SK-N-SH (cell line): ENCODE data around the gene CAMSAP1. TPM values are rescaled to one million over a fixed set of nuclear protein-coding genes. Genes with fewer than 3 reads are reported as not detected.

Experiments
- CTCF ChIA-PET: fragments of 300-600, 350-600 bp; formaldehyde crosslinking; extraction: SDS; loops from one replicate; lab custom pipeline; 2021; lab: Yijun Ruan, JAX
- POLR2A ChIA-PET: fragments of 350-600 bp; sonication (Branson Sonifier 250); formaldehyde crosslinking; extraction: SDS; loops from one replicate; lab custom pipeline; 2020; ENCODE audit warnings: antibody characterized with exemption, inconsistent platforms; lab: Yijun Ruan, JAX
- DNase-seq: peaks from one replicate; pipeline ENCODE4 v3.0.0; 2012
- H2AFZ ChIP-seq: fragments of 200-600 bp; sonication (generic); 2 replicates; pipeline ENCODE4 v1.8.1; 2016; ENCODE audit warnings: antibody characterized with exemption, mild to moderate bottlenecking, low read depth
- H3F3A ChIP-seq: fragments of 200-600 bp; sonication (generic); replicated peaks from 2 replicates; pipeline ENCODE3; 2016; ENCODE audit warnings: antibody characterized with exemption, mild to moderate bottlenecking; ENCODE audit not compliant: insufficient read depth
- H3K27ac ChIP-seq, 2 experiments: fragments of 200-500 bp in 1 of 2; fragments of 200-600 bp in 1 of 2; sonication (Bioruptor generic) in 1 of 2; sonication (generic), shearing (Covaris generic) in 1 of 2; 2 replicates each; pipeline versions ENCODE4 v1.5.1 to v1.6.1; 2014 to 2016; ENCODE audit warnings: low read depth in 2 of 2, inconsistent platforms in 1 of 2, low read length in 1 of 2, mild to moderate bottlenecking in 1 of 2, mixed read lengths in 1 of 2
- H3K27me3 ChIP-seq: fragments of 200-600 bp; sonication (generic), shearing (Covaris generic); 2 replicates; pipeline ENCODE4 v1.6.1; 2016; ENCODE audit warnings: mixed run types; ENCODE audit not compliant: insufficient read depth
- H3K36me3 ChIP-seq, 2 experiments: fragments of 200-500 bp in 1 of 2; fragments of 200-600 bp in 1 of 2; sonication (Bioruptor generic) in 1 of 2; sonication (generic) in 1 of 2; replicated peaks in 1 of 2; 2 replicates each; pipeline versions ENCODE3 to v1.5.1; 2014 to 2016; ENCODE audit warnings: low read length in 1 of 2, mild to moderate bottlenecking in 1 of 2; ENCODE audit not compliant: insufficient read depth in 2 of 2, control insufficient read depth in 1 of 2
- H3K4me1 ChIP-seq, 2 experiments: fragments of 200-500 bp in 1 of 2; fragments of 200-600 bp in 1 of 2; sonication (Bioruptor generic) in 1 of 2; sonication (generic), shearing (Covaris generic) in 1 of 2; 2 replicates each; pipeline versions ENCODE4 v1.5.1 to v1.6.1; 2014 to 2016; ENCODE audit warnings: low read depth in 1 of 2, low read length in 1 of 2, mixed run types in 1 of 2; ENCODE audit not compliant: insufficient read depth in 2 of 2, control insufficient read depth in 1 of 2
- H3K4me2 ChIP-seq: fragments of 200-600 bp; sonication (generic), shearing (Covaris generic); 2 replicates; pipeline ENCODE4 v1.6.1; 2017; ENCODE audit warnings: mixed run types
- H3K4me3 ChIP-seq, 2 experiments: fragments of 200-500 bp in 1 of 2; fragments of 200-600 bp in 1 of 2; sonication (Bioruptor generic) in 1 of 2; sonication (generic), shearing (Covaris generic) in 1 of 2; 2 replicates each; pipeline versions ENCODE4 v1.5.1 to v1.8.1; 2014 to 2016; ENCODE audit warnings: low read depth in 2 of 2, inconsistent platforms in 1 of 2, low read length in 1 of 2, mild to moderate bottlenecking in 1 of 2, mixed read lengths in 1 of 2, moderate library complexity in 1 of 2
- H3K79me2 ChIP-seq: fragments of 200-600 bp; sonication (generic); 2 replicates; pipeline ENCODE4 v1.8.1; 2017; ENCODE audit warnings: mild to moderate bottlenecking; ENCODE audit not compliant: insufficient read depth
- H3K9ac ChIP-seq: fragments of 200-600 bp; sonication (generic); 2 replicates; pipeline ENCODE4 v1.6.1; 2017; ENCODE audit warnings: mixed run types
- H3K9me2 ChIP-seq: fragments of 200-600 bp; sonication (generic); 2 replicates; pipeline ENCODE4 v1.6.1; 2017; ENCODE audit warnings: mixed run types
- H3K9me3 ChIP-seq: fragments of 200-600 bp; sonication (generic); 2 replicates; pipeline ENCODE4 v1.6.1; 2017; ENCODE audit warnings: mixed run types, mild to moderate bottlenecking, moderate library complexity
- H4K20me1 ChIP-seq: fragments of 200-600 bp; sonication (generic); 2 replicates; pipeline ENCODE4 v1.6.1; 2017; ENCODE audit warnings: mild to moderate bottlenecking, mixed run types; ENCODE audit not compliant: insufficient read depth
- CHD2 ChIP-seq: fragments of 150-350 bp; IDR thresholded peaks from 2 replicates; pipeline ENCODE4 v1.6.1; 2018; ENCODE audit warnings: low read length; ENCODE audit not compliant: partially characterized antibody
- CTCF ChIP-seq: fragments of 200-600 bp; sonication (generic); IDR thresholded peaks from 2 replicates; pipeline ENCODE4 v1.6.1; 2017; ENCODE audit warnings: antibody characterized with exemption, mild to moderate bottlenecking, moderate library complexity
- ELF1 ChIP-seq: IDR thresholded peaks from 2 replicates; pipeline ENCODE4 v1.4.0; 2012
- EP300 ChIP-seq, 2 experiments: IDR thresholded peaks; 2 replicates each; pipeline versions ENCODE4 v1.4.0 to v1.6.1; 2012; ENCODE audit warnings: borderline replicate concordance in 1 of 2, low read depth in 1 of 2, low read length in 1 of 2
- EZH2phosphoT487 ChIP-seq: fragments of 200-600 bp; sonication (generic); IDR thresholded peaks from 2 replicates; pipeline ENCODE4 v1.6.1; 2017; ENCODE audit warnings: low read depth, mixed run types, mild to moderate bottlenecking, antibody characterized with exemption, moderate library complexity, borderline replicate concordance
- FOXJ3 ChIP-seq: sonication (generic); formaldehyde crosslinking; IDR thresholded peaks from 2 replicates; pipeline ENCODE4 v1.5.1; 2020; ENCODE audit warnings: mild to moderate bottlenecking, missing genetic modification reagents
- GABPA ChIP-seq: IDR thresholded peaks from 2 replicates; pipeline ENCODE4 v1.4.0; 2012; ENCODE audit warnings: low read depth, mild to moderate bottlenecking
- GATA2 ChIP-seq: sonication (generic); formaldehyde crosslinking; IDR thresholded peaks from 2 replicates; pipeline ENCODE4 v1.5.0; 2020; ENCODE audit warnings: mild to moderate bottlenecking, missing genetic modification reagents
- JUND ChIP-seq: IDR thresholded peaks from 2 replicates; pipeline ENCODE4 v1.4.0; 2012
- MAX ChIP-seq: IDR thresholded peaks from 2 replicates; pipeline ENCODE4 v1.4.0; 2012; ENCODE audit warnings: low read depth
- MEF2A ChIP-seq: IDR thresholded peaks from 2 replicates; pipeline ENCODE4 v1.4.0; 2012; ENCODE audit warnings: low read depth, borderline replicate concordance
- MXI1 ChIP-seq: IDR thresholded peaks from 2 replicates; pipeline ENCODE4 v1.6.1; 2012; ENCODE audit warnings: mild to moderate bottlenecking, low read depth, low read length, improper control_type of control experiment
- NFIC ChIP-seq: IDR thresholded peaks from 2 replicates; pipeline ENCODE4 v1.4.0; 2012; ENCODE audit warnings: borderline replicate concordance
- NRF1 ChIP-seq: IDR thresholded peaks from 2 replicates; pipeline ENCODE4 v1.6.1; 2012; ENCODE audit warnings: low read depth, mild to moderate bottlenecking, low read length
- POLR2AphosphoS5 ChIP-seq: IDR thresholded peaks from 2 replicates; pipeline ENCODE4 v1.6.1; 2012; ENCODE audit warnings: low read depth, low read length
- RAD21 ChIP-seq: IDR thresholded peaks from 2 replicates; pipeline ENCODE4 v1.6.1; 2012; ENCODE audit warnings: mild to moderate bottlenecking, low read length
- RFX5 ChIP-seq: IDR thresholded peaks from 2 replicates; pipeline ENCODE4 v1.6.1; 2012; ENCODE audit warnings: mild to moderate bottlenecking, improper control_type of control experiment, low read length
- RXRA ChIP-seq: IDR thresholded peaks from 2 replicates; pipeline ENCODE4 v1.4.0; 2012; ENCODE audit warnings: low read depth, mild to moderate bottlenecking, borderline replicate concordance
- SMC3 ChIP-seq: IDR thresholded peaks from 2 replicates; pipeline ENCODE4 v1.6.1; 2012; ENCODE audit warnings: low read depth, low read length, improper control_type of control experiment
- TAF1 ChIP-seq: IDR thresholded peaks from 2 replicates; pipeline ENCODE4 v1.6.1; 2012; ENCODE audit warnings: low read depth, mild to moderate bottlenecking, low read length, moderate library complexity, borderline replicate concordance
- TCF12 ChIP-seq: IDR thresholded peaks from 2 replicates; pipeline ENCODE4 v1.4.0; 2012
- TEAD4 ChIP-seq: IDR thresholded peaks from 2 replicates; pipeline ENCODE4 v1.4.0; 2012; ENCODE audit warnings: mild to moderate bottlenecking, borderline replicate concordance; ENCODE audit not compliant: insufficient read depth
- YY1 ChIP-seq: IDR thresholded peaks from 2 replicates; pipeline ENCODE4 v1.4.0; 2012; ENCODE audit warnings: low read depth, mild to moderate bottlenecking
- WGBS: methylation state at CpG from one replicate; pipeline ENCODE4 v1.1.6; 2017; ENCODE audit warnings: low lambda C conversion rate; 5-methylcytosine and 5-hydroxymethylcytosine counted together
- polyA plus RNA-seq, 3 experiments: library from polyadenylated mRNA; depleted of rRNA; stranded (reverse); fragments of >200 nt; gene quantifications; 2 replicates each; pipeline ENCODE4 v1.2.3, GENCODE V29; 2012
- TF ChIP-seq, protein P1 (sequence below): fragments of 150-350 bp; IDR thresholded peaks from 2 replicates; pipeline ENCODE4 v1.6.1; 2017; ENCODE audit warnings: antibody characterized with exemption, low read length, low read depth, borderline replicate concordance
- TF ChIP-seq, protein P2 (sequence below): IDR thresholded peaks from 2 replicates; pipeline ENCODE4 v1.4.0; 2012; ENCODE audit warnings: low read depth, borderline replicate concordance

CAMSAP1 gene
- polyA plus RNA-seq, 1 of the 3 experiments (the other 2 are of a cell fraction) = 8.9 TPM

DNA sequence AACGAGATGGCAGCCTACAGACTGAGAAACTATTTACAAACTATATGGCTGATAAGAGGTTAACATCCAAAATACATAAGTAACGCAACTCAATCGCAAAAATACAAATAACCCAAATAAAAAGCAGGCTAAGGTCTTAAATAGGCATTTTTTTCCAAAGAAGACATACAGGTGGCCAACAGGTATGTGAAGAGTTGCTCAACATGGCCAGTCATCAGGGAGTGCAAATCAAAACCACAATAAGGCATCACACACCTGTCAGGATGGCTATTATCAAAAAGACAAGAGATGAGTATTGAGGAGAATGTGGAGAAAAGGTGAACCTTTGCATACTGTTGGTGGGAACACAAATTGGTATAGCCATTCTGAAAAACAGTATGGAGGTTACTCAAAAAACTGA lies 73.5 kb downstream of the CAMSAP1 start:
- peaks cover 21% of the 10 kb centered on the region for H4K20me1 ChIP-seq
- no peak overlapping the region for H3K9ac ChIP-seq
- no peaks in the 10 kb centered on the region for H3K9me2 ChIP-seq
- CTCF ChIA-PET = no interaction called here
- H3K36me3 ChIP-seq = peaks cover 0 to 7% of the 10 kb centered on the region in 2 experiments
- H3K27ac ChIP-seq = no peak overlapping the region
- no peaks in the 10 kb centered on the region for H3K9me3 ChIP-seq
- H3K4me1 ChIP-seq = no peaks in the 10 kb centered on the region
- no peak overlapping the region for H2AFZ ChIP-seq
- H3K4me2 ChIP-seq = no peak overlapping the region
- 96% methylated on average over 3 of the region's 3 CpGs for WGBS
- peaks cover 52% of the 10 kb centered on the region for H3K79me2 ChIP-seq
- DNase-seq = no peak
- POLR2A ChIA-PET = no interaction called here
- H3K27me3 ChIP-seq = no peaks in the 10 kb centered on the region
- TF ChIP-seq RFX5 (no peak), TAF1 (no peak), ELF1 (no peak), NRF1 (no peak), NFIC (no peak), TEAD4 (no peak), YY1 (no peak), EZH2phosphoT487 (no peak), RAD21 (no peak)
- TF ChIP-seq, protein P1, sequence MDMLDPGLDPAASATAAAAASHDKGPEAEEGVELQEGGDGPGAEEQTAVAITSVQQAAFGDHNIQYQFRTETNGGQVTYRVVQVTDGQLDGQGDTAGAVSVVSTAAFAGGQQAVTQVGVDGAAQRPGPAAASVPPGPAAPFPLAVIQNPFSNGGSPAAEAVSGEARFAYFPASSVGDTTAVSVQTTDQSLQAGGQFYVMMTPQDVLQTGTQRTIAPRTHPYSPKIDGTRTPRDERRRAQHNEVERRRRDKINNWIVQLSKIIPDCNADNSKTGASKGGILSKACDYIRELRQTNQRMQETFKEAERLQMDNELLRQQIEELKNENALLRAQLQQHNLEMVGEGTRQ = no peak
- TF ChIP-seq, protein P2, sequence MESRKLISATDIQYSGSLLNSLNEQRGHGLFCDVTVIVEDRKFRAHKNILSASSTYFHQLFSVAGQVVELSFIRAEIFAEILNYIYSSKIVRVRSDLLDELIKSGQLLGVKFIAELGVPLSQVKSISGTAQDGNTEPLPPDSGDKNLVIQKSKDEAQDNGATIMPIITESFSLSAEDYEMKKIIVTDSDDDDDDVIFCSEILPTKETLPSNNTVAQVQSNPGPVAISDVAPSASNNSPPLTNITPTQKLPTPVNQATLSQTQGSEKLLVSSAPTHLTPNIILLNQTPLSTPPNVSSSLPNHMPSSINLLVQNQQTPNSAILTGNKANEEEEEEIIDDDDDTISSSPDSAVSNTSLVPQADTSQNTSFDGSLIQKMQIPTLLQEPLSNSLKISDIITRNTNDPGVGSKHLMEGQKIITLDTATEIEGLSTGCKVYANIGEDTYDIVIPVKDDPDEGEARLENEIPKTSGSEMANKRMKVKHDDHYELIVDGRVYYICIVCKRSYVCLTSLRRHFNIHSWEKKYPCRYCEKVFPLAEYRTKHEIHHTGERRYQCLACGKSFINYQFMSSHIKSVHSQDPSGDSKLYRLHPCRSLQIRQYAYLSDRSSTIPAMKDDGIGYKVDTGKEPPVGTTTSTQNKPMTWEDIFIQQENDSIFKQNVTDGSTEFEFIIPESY = no peak
- H3F3A ChIP-seq = no peaks in the 10 kb centered on the region
- no peak overlapping the region for H3K4me3 ChIP-seq

- 100% methylated on average over 1 of the region's 1 CpG for WGBS
- Histone ChIP-seq H3K4me1 (no peaks in the 10 kb centered on the region), H3K4me3 (no peak overlapping the region), H3K36me3 (peaks cover 7 to 19% of the 10 kb centered on the region in 2 experiments), H3K9me2 (no peaks in the 10 kb centered on the region), H3K9me3 (no peaks in the 10 kb centered on the region), H2AFZ (no peak overlapping the region), H3K27ac (no peak overlapping the region), H3K4me2 (no peak overlapping the region), H3K9ac (no peak overlapping the region), H3K27me3 (no peaks in the 10 kb centered on the region), H3F3A (no peaks in the 10 kb centered on the region), H4K20me1 (peaks cover 18% of the 10 kb centered on the region), H3K79me2 (peaks cover 58% of the 10 kb centered on the region)
- CTCF ChIA-PET = interaction anchor here (1.0 to 1.1 kb wide), 2 partner anchors 33 to 34 kb away, joined by 3 to 4 read pairs; no protein-coding TSS in a partner anchor
- POLR2A ChIA-PET = no interaction called here
- DNase-seq = no peak
- no peak for TF ChIP-seq CHD2
- TF ChIP-seq FOXJ3 (CRISPR knock-in tag) = no peak
- no peak for TF ChIP-seq RXRA
- no peak for TF ChIP-seq JUND
- no peak for TF ChIP-seq SMC3
- TF ChIP-seq RFX5 = no peak
- TF ChIP-seq MXI1 = no peak
- no peak for TF ChIP-seq GABPA
- TF ChIP-seq RAD21 = no peak
- TF ChIP-seq MEF2A = no peak
- no peak for TF ChIP-seq GATA2 (CRISPR knock-in tag)
- no peak for TF ChIP-seq MAX
- no peak for TF ChIP-seq TEAD4
- no peak for TF ChIP-seq TCF12
- TF ChIP-seq EP300 (IDR thresholded peaks at IDR 0.05; ENCODE audit: borderline replicate concordance in 1 of 2, low read depth in 1 of 2, low read length in 1 of 2) = no peak
- TF ChIP-seq CTCF = no peak
- TF ChIP-seq, protein P1 = no peak
- TF ChIP-seq POLR2AphosphoS5 = no peak
These were observed 76.8 kb downstream of the CAMSAP1 start for GRCh38 chr9:135830496-135830895.
